IMR-90 (cell line): ENCODE results near the gene SRPRA. TPM values are rescaled to one million over a fixed set of nuclear protein-coding genes. Genes with fewer than 3 reads are reported as not detected.

Experiments
- ATAC-seq: fragments of 200-7000 bp; cut with Tn5 transposase; 2 replicates; pipeline ENCODE4 v1.9.1; 2020; ENCODE audit warnings: low read depth, mild to moderate bottlenecking, moderate library complexity
- BruUV-seq: library from RNA; stranded (reverse); fragments of 400-500 nt; replicated peaks from 2 replicates; lab custom pipeline; 2021; lab: Mats Ljungman, UMichigan
- CTCF ChIA-PET: fragments of 300-600 bp; formaldehyde crosslinking; extraction: SDS; loops from one replicate; lab custom pipeline; 2021; ENCODE audit warnings: antibody characterized with exemption; lab: Yijun Ruan, JAX
- POLR2A ChIA-PET: fragments of 300-600 bp; sonication (Branson Sonifier 250); formaldehyde crosslinking; loops from one replicate; lab custom pipeline; 2022; ENCODE audit warnings: antibody characterized with exemption; ENCODE audit not compliant: unreplicated experiment; lab: Charles Lee
- DNase-seq: peaks from one replicate; pipeline ENCODE4 v3.0.0; 2013
- H2AFZ ChIP-seq: replicated peaks from 2 replicates; pipeline ENCODE3; 2013; ENCODE audit warnings: low read length, mild to moderate bottlenecking; ENCODE audit not compliant: poor library complexity
- H2AK5ac ChIP-seq: 2 replicates; pipeline ENCODE4 v1.6.1; 2013; ENCODE audit warnings: low read depth, low read length, inconsistent platforms
- H2AK9ac ChIP-seq: replicated peaks from 2 replicates; pipeline ENCODE3; 2013; ENCODE audit warnings: mild to moderate bottlenecking, low read depth, low read length, moderate library complexity; ENCODE audit not compliant: poor library complexity
- H2BK120ac ChIP-seq: 2 replicates; pipeline ENCODE4 v1.6.1; 2013; ENCODE audit warnings: low read depth, low read length, inconsistent platforms
- H2BK15ac ChIP-seq: 3 replicates; pipeline ENCODE4 v1.6.1; 2013; ENCODE audit warnings: low read depth, low read length, inconsistent platforms
- H2BK20ac ChIP-seq: 2 replicates; pipeline ENCODE4 v1.6.1; 2013; ENCODE audit warnings: low read depth, mild to moderate bottlenecking, inconsistent platforms, low read length, moderate library complexity
- H2BK5ac ChIP-seq: 2 replicates; pipeline ENCODE4 v1.6.1; 2013; ENCODE audit warnings: mild to moderate bottlenecking, low read depth, low read length, inconsistent platforms; ENCODE audit not compliant: poor library complexity, severe bottlenecking
- H3K14ac ChIP-seq: replicated peaks from 2 replicates; pipeline ENCODE4 v1.6.1; 2013; ENCODE audit warnings: low read depth, low read length, inconsistent platforms
- H3K18ac ChIP-seq: 2 replicates; pipeline ENCODE4 v1.6.1; 2013; ENCODE audit warnings: low read depth, low read length, control low read depth
- H3K23ac ChIP-seq: 2 replicates; pipeline ENCODE4 v1.6.1; 2013; ENCODE audit warnings: low read depth, low read length, inconsistent platforms
- H3K27ac ChIP-seq: 2 replicates; pipeline ENCODE4 v1.5.1; 2013; ENCODE audit warnings: mild to moderate bottlenecking, control low read depth, low read length; ENCODE audit not compliant: insufficient read depth
- H3K27me3 ChIP-seq: 2 replicates; pipeline ENCODE4 v1.6.1; 2013; ENCODE audit warnings: low read length; ENCODE audit not compliant: control insufficient read depth, insufficient read depth
- H3K36me3 ChIP-seq: 2 replicates; pipeline ENCODE4 v1.6.1; 2013; ENCODE audit warnings: low read length, mixed read lengths; ENCODE audit not compliant: control insufficient read depth, insufficient read depth
- H3K4ac ChIP-seq: 2 replicates; pipeline ENCODE4 v1.6.1; 2013; ENCODE audit warnings: low read depth, low read length, inconsistent platforms
- H3K4me1 ChIP-seq: 2 replicates; pipeline ENCODE4 v1.6.1; 2013; ENCODE audit warnings: low read length, mixed read lengths; ENCODE audit not compliant: control insufficient read depth, insufficient read depth
- H3K4me2 ChIP-seq: 2 replicates; pipeline ENCODE4 v1.6.1; 2013; ENCODE audit warnings: low read depth, mild to moderate bottlenecking, control low read depth, low read length, moderate library complexity
- H3K4me3 ChIP-seq: 2 replicates; pipeline ENCODE4 v1.5.1; 2013; ENCODE audit warnings: low read depth, mild to moderate bottlenecking, control low read depth, low read length, moderate library complexity; ENCODE audit not compliant: insufficient read depth
- H3K56ac ChIP-seq: 2 replicates; pipeline ENCODE4 v1.6.1; 2013; ENCODE audit warnings: low read length, inconsistent platforms; ENCODE audit not compliant: insufficient read depth; ENCODE audit errors: extremely low read depth
- H3K79me1 ChIP-seq, 2 experiments: 2 replicates each; pipeline ENCODE4 v1.6.1; 2013; ENCODE audit warnings: low read length in 2 of 2, inconsistent platforms in 1 of 2, low read depth in 1 of 2
- H3K9ac ChIP-seq: 2 replicates; pipeline ENCODE4 v1.6.1; 2013; ENCODE audit warnings: low read depth, low read length, control low read depth
- H3K9me1 ChIP-seq: 2 replicates; pipeline ENCODE4 v1.6.1; 2013; ENCODE audit warnings: low read length, inconsistent platforms; ENCODE audit not compliant: insufficient read depth
- H3K9me3 ChIP-seq: 2 replicates; pipeline ENCODE4 v1.6.1; 2013; ENCODE audit warnings: low read length; ENCODE audit not compliant: control insufficient read depth, insufficient read depth
- H4K20me1 ChIP-seq: 2 replicates; pipeline ENCODE4 v1.6.1; 2013; ENCODE audit warnings: low read length, inconsistent platforms; ENCODE audit not compliant: insufficient read depth
- H4K5ac ChIP-seq: 2 replicates; pipeline ENCODE4 v1.6.1; 2013; ENCODE audit warnings: mild to moderate bottlenecking, low read depth, low read length, control low read depth
- H4K8ac ChIP-seq, 2 experiments: 2 replicates each; pipeline ENCODE4 v1.6.1; 2013; ENCODE audit warnings: low read depth in 2 of 2, low read length in 2 of 2, control low read depth in 1 of 2, inconsistent platforms in 1 of 2
- H4K91ac ChIP-seq: 2 replicates; pipeline ENCODE4 v1.6.1; 2013; ENCODE audit warnings: low read depth, low read length, inconsistent platforms; ENCODE audit not compliant: insufficient read depth
- BHLHE40 ChIP-seq: fragments of 150-350 bp; IDR thresholded peaks from 2 replicates; pipeline ENCODE4 v1.6.1; 2016; ENCODE audit warnings: mild to moderate bottlenecking, low read depth, low read length
- CEBPB ChIP-seq: IDR thresholded peaks from 2 replicates; pipeline ENCODE4 v1.6.1; 2012; ENCODE audit warnings: low read depth, low read length, improper control_type of control experiment
- CHD1 ChIP-seq: IDR thresholded peaks from 2 replicates; pipeline ENCODE4 v1.6.1; 2012; ENCODE audit warnings: low read depth, low read length, improper control_type of control experiment
- ELK1 ChIP-seq: fragments of 150-350 bp; IDR thresholded peaks from 2 replicates; pipeline ENCODE4 v1.6.1; 2016; ENCODE audit warnings: low read depth, mild to moderate bottlenecking, low read length, moderate library complexity, borderline replicate concordance
- FOS ChIP-seq: fragments of 150-350 bp; IDR thresholded peaks from 2 replicates; pipeline ENCODE4 v1.6.1; 2016; ENCODE audit warnings: low read depth, low read length
- MAFK ChIP-seq: IDR thresholded peaks from 2 replicates; pipeline ENCODE4 v1.6.1; 2012; ENCODE audit warnings: low read depth, low read length, improper control_type of control experiment
- MAZ ChIP-seq: IDR thresholded peaks from 2 replicates; pipeline ENCODE4 v1.6.1; 2012; ENCODE audit warnings: low read depth, mild to moderate bottlenecking, low read length, improper control_type of control experiment, moderate library complexity, borderline replicate concordance
- MXI1 ChIP-seq: IDR thresholded peaks from 2 replicates; pipeline ENCODE4 v1.6.1; 2012; ENCODE audit warnings: low read depth, mild to moderate bottlenecking, low read length, moderate library complexity, borderline replicate concordance
- NFE2L2 ChIP-seq: fragments of 150-350 bp; IDR thresholded peaks from 2 replicates; pipeline ENCODE4 v1.6.1; 2016; ENCODE audit warnings: low read depth, mild to moderate bottlenecking, low read length
- POLR2A ChIP-seq: IDR thresholded peaks from 2 replicates; pipeline ENCODE4 v1.6.1; 2012; ENCODE audit warnings: mild to moderate bottlenecking, low read depth, low read length
- RAD21 ChIP-seq: IDR thresholded peaks from 2 replicates; pipeline ENCODE4 v1.6.1; 2012; ENCODE audit warnings: low read length, improper control_type of control experiment
- RCOR1 ChIP-seq: IDR thresholded peaks from 2 replicates; pipeline ENCODE4 v1.6.1; 2012; ENCODE audit warnings: mild to moderate bottlenecking, low read length, improper control_type of control experiment; ENCODE audit not compliant: insufficient replicate concordance
- RFX5 ChIP-seq: IDR thresholded peaks from 2 replicates; pipeline ENCODE4 v1.8.0; 2012; ENCODE audit warnings: low read depth, mild to moderate bottlenecking, low read length, moderate library complexity
- SMC3 ChIP-seq: fragments of 150-350 bp; IDR thresholded peaks from 2 replicates; pipeline ENCODE4 v1.6.1; 2016; ENCODE audit warnings: low read depth, mild to moderate bottlenecking, antibody characterized with exemption, low read length, moderate library complexity
- WGBS, 2 experiments: methylation state at CpG; one replicate each; pipeline versions ENCODE4 v1.1.5 to v1.1.7; 2013; ENCODE audit warnings: missing lambda C conversion rate in 2 of 2; ENCODE audit not compliant: insufficient read length in 1 of 2; ENCODE audit errors: extremely low coverage in 2 of 2; 5-methylcytosine and 5-hydroxymethylcytosine counted together
- dilution Hi-C: fragments of 300-500 bp; cut with HindIII; formaldehyde crosslinking; loops from one replicate; pipeline ENCODE4 v1.14.3; 2018; ENCODE audit warnings: low sequenced_read_pairs; ENCODE audit not compliant: unreplicated experiment
- in situ Hi-C: fragments of 300-500 bp; cut with MboI; formaldehyde crosslinking; loops from 3 replicates; pipeline ENCODE4 v1.14.3; 2019; ENCODE audit warnings: low sequenced_read_pairs, inconsistent platforms, mixed read lengths
- intact Hi-C: fragments of 100-400 bp; cut with micrococcal nuclease; formaldehyde crosslinking; loops from 2 replicates; pipeline ENCODE4 v1.10.0; 2022
- polyA plus RNA-seq, 3 experiments: library from polyadenylated mRNA; depleted of rRNA; stranded (reverse); fragments of >200 nt; gene quantifications; 2 replicates each; pipeline ENCODE4 v1.2.3, GENCODE V29; 2012; ENCODE audit warnings: low replicate concordance in 1 of 3
- total RNA-seq: library from RNA; depleted of rRNA; stranded (reverse); fragments of >200 nt; gene quantifications from 2 replicates; pipeline ENCODE4 v1.2.3, GENCODE V29; 2012
- TF ChIP-seq, protein P1 (sequence below): conservative IDR thresholded peaks from 2 replicates; pipeline ENCODE4 v1.5.1; 2012; ENCODE audit warnings: mild to moderate bottlenecking, low read depth, low read length, improper control_type of control experiment
- TF ChIP-seq, protein P2 (sequence below): fragments of 150-350 bp; IDR thresholded peaks from 2 replicates; pipeline ENCODE4 v1.6.1; 2017; ENCODE audit warnings: mild to moderate bottlenecking, antibody characterized with exemption, low read length, low read depth

The SRPRA gene
- total and polyA plus RNA-seq, 2 of the 4 experiments (the other 2 are of a cell fraction), result 108 to 131 TPM

- H2AK5ac ChIP-seq, result no peak overlapping the region
- H3K18ac ChIP-seq, result no peak overlapping the region
- peaks cover 3% of the 10 kb centered on the region; the same call in 1 of the 2 replicates for H4K20me1 ChIP-seq
- dilution Hi-C loops (no loop called here), intact Hi-C loops (loop anchor here (10.0 kb wide), 1 partner anchor 1727 kb away; no protein-coding TSS in a partner anchor), in situ Hi-C loops (loop anchor here (10.0 to 25.0 kb wide), 4 partner anchors 297 to 1029 kb away; no protein-coding TSS in a partner anchor)
- peaks cover 8 to 17% of the 10 kb centered on the region in 2 experiments for H3K79me1 ChIP-seq
- no peak overlapping the region for H3K9ac ChIP-seq
- no CpG with 5 or more reads among the region's 4 CpGs for WGBS, 2 experiments
- no peaks in the 10 kb centered on the region for H3K9me3 ChIP-seq
- H2AK9ac ChIP-seq, result no peak overlapping the region
- no peak overlapping the region for H3K4me3 ChIP-seq
- ATAC-seq (no peak), DNase-seq (no peak)
- ChIA-PET POLR2A (no interaction called here), CTCF (interaction anchor here (0.7 kb wide), 1 partner anchor 176 kb away, joined by 4 read pairs; no protein-coding TSS in a partner anchor)
- no peak overlapping the region for H2BK20ac ChIP-seq
- no TSS peak for BruUV-seq
- H4K8ac ChIP-seq, result no peak overlapping the region
- H3K9me1 ChIP-seq, result no peaks in the 10 kb centered on the region
- no peak overlapping the region for H2BK120ac ChIP-seq
- no peaks in the 10 kb centered on the region for H3K27me3 ChIP-seq
- TF ChIP-seq, protein P1, sequence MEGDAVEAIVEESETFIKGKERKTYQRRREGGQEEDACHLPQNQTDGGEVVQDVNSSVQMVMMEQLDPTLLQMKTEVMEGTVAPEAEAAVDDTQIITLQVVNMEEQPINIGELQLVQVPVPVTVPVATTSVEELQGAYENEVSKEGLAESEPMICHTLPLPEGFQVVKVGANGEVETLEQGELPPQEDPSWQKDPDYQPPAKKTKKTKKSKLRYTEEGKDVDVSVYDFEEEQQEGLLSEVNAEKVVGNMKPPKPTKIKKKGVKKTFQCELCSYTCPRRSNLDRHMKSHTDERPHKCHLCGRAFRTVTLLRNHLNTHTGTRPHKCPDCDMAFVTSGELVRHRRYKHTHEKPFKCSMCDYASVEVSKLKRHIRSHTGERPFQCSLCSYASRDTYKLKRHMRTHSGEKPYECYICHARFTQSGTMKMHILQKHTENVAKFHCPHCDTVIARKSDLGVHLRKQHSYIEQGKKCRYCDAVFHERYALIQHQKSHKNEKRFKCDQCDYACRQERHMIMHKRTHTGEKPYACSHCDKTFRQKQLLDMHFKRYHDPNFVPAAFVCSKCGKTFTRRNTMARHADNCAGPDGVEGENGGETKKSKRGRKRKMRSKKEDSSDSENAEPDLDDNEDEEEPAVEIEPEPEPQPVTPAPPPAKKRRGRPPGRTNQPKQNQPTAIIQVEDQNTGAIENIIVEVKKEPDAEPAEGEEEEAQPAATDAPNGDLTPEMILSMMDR, result no peak
- TF ChIP-seq RCOR1, result no peak
- TF ChIP-seq MAFK, result no peak
- TF ChIP-seq FOS, result no peak
- no peak for TF ChIP-seq POLR2A
- TF ChIP-seq, protein P2, sequence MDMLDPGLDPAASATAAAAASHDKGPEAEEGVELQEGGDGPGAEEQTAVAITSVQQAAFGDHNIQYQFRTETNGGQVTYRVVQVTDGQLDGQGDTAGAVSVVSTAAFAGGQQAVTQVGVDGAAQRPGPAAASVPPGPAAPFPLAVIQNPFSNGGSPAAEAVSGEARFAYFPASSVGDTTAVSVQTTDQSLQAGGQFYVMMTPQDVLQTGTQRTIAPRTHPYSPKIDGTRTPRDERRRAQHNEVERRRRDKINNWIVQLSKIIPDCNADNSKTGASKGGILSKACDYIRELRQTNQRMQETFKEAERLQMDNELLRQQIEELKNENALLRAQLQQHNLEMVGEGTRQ, result no peak
- TF ChIP-seq ELK1, result no peak
- TF ChIP-seq MAZ, result no peak
- TF ChIP-seq CHD1, result no peak
- no peak for TF ChIP-seq BHLHE40
- no peak for TF ChIP-seq CEBPB
- TF ChIP-seq RFX5, result no peak
- TF ChIP-seq MXI1, result no peak
- TF ChIP-seq SMC3, result no peak
- TF ChIP-seq NFE2L2, result no peak
- no peak for TF ChIP-seq RAD21
- no peak overlapping the region for H2AFZ ChIP-seq
- H3K4me2 ChIP-seq, result no peak overlapping the region
- no peak overlapping the region for H2BK5ac ChIP-seq
- no peak overlapping the region for H3K27ac ChIP-seq
- H3K4me1 ChIP-seq, result peaks cover 5% of the 10 kb centered on the region; the same call in 1 of the 2 replicates
- H3K14ac ChIP-seq, result no peak overlapping the region
- peaks cover 4% of the 10 kb centered on the region; the same call in 1 of the 2 replicates for H3K36me3 ChIP-seq
- no peak overlapping the region for H3K4ac ChIP-seq
- H4K5ac ChIP-seq, result no peak overlapping the region
- H3K23ac ChIP-seq, result 0 out of 2 replicates have a peak overlapping the region, but pooled peaks have one; percentile 8
- no peak overlapping the region for H2BK15ac ChIP-seq
- H3K56ac ChIP-seq, result no peak overlapping the region
- no peak overlapping the region for H4K91ac ChIP-seq
Measured at GRCh38 chr11:126308271-126308671, 39.6 kb upstream of the SRPRA start.
